HepG2 (cell line): ENCODE results near the gene TCERG1L. TPM values are rescaled to one million over a fixed set of nuclear protein-coding genes. Genes with fewer than 3 reads are reported as not detected.

Experiments used
- ATAC-seq: fragments of 200-7000 bp; cut with Tn5 transposase; 3 replicates; pipeline ENCODE4 v1.9.1; 2020; ENCODE audit warnings: mild to moderate bottlenecking, moderate library complexity
- Bru-seq: library from RNA; stranded (reverse); fragments of 400-500 nt; gene quantifications from one replicate; lab custom pipeline; 2021; lab: Mats Ljungman, UMichigan
- BruChase-seq, 2 experiments: library from RNA; stranded (reverse); fragments of 400-500 nt; gene quantifications; one replicate each; lab custom pipeline; 2021; lab: Mats Ljungman, UMichigan
- BruUV-seq: library from RNA; stranded (reverse); fragments of 400-500 nt; replicated peaks from 2 replicates; lab custom pipeline; 2021; lab: Mats Ljungman, UMichigan
- CTCF ChIA-PET: fragments of 300-600 bp; formaldehyde crosslinking; extraction: SDS; loops from one replicate; lab custom pipeline; 2021; ENCODE audit warnings: low total read pairs, inconsistent platforms, low intra/inter-chr PET ratio; lab: Yijun Ruan, JAX
- POLR2A ChIA-PET: fragments of 350-600 bp; sonication (Branson Sonifier 250); formaldehyde crosslinking; loops from one replicate; lab custom pipeline; 2020; ENCODE audit warnings: antibody characterized with exemption, inconsistent platforms; lab: Yijun Ruan, JAX
- DNase-seq: peaks from one replicate; pipeline ENCODE4 v3.0.0-alpha.2; 2015; ENCODE audit warnings: low spot score
- FAIRE-seq: peaks from 3 replicates; lab custom pipeline; 2011; peaks lifted over from hg19 to GRCh38; lab: Jason Lieb, UNC
- H2AFZ ChIP-seq: one replicate; pipeline ENCODE4 v1.6.1; 2011; ENCODE audit warnings: low read length, inconsistent platforms
- H3K27ac ChIP-seq: fragments of 300-600 bp; 3 replicates; pipeline ENCODE4 v1.8.0; 2011; ENCODE audit warnings: mixed run types, mild to moderate bottlenecking, mixed read lengths, low read length, inconsistent platforms; ENCODE audit not compliant: insufficient read depth; ENCODE audit errors: extremely low read length
- H3K27me3 ChIP-seq, 2 experiments: fragments of 200-600 bp in 1 of 2; 2 replicates in 1 of 2; 3 replicates in 1 of 2; pipeline versions ENCODE4 v1.6.0 to v1.8.0; 2011; ENCODE audit warnings: low read length in 2 of 2, mild to moderate bottlenecking in 2 of 2, moderate library complexity in 2 of 2, inconsistent platforms in 1 of 2; ENCODE audit not compliant: insufficient read depth in 2 of 2, control insufficient read depth in 1 of 2
- H3K36me3 ChIP-seq, 2 experiments: fragments of 200-600 bp in 1 of 2; replicated peaks in 1 of 2; 2 replicates in 1 of 2; 3 replicates in 1 of 2; pipeline versions ENCODE4 v1.5.1 to v1.8.0; 2011; ENCODE audit warnings: low read length in 2 of 2, inconsistent platforms in 1 of 2; ENCODE audit not compliant: insufficient read depth in 2 of 2, control insufficient read depth in 1 of 2
- H3K4me1 ChIP-seq: 2 replicates; pipeline ENCODE4 v1.5.1; 2012; ENCODE audit warnings: low read length, inconsistent platforms; ENCODE audit not compliant: insufficient read depth
- H3K4me2 ChIP-seq: 2 replicates; pipeline ENCODE4 v1.6.0; 2011; ENCODE audit warnings: low read depth, low read length, inconsistent platforms
- H3K4me3 ChIP-seq, 3 experiments: fragments of 200-600 bp in 1 of 3; sonication (generic), shearing (Covaris generic) in 1 of 3; replicated peaks in 1 of 3; 2 replicates each; pipeline ENCODE4 v1.5.1; 2011 to 2016; ENCODE audit warnings: low read length in 3 of 3, inconsistent platforms in 2 of 3, low read depth in 2 of 3, mild to moderate bottlenecking in 2 of 3, control low read depth in 1 of 3, mixed read lengths in 1 of 3; ENCODE audit not compliant: insufficient read depth in 1 of 3
- H3K79me2 ChIP-seq: one replicate; pipeline ENCODE4 v1.6.1; 2011; ENCODE audit warnings: low read length, inconsistent platforms; ENCODE audit not compliant: insufficient read depth
- H3K9ac ChIP-seq: 2 replicates; pipeline ENCODE4 v1.6.0; 2011; ENCODE audit warnings: mild to moderate bottlenecking, low read depth, low read length, inconsistent platforms; ENCODE audit not compliant: insufficient read depth
- H3K9me3 ChIP-seq: 2 replicates; pipeline ENCODE4 v1.5.1; 2012; ENCODE audit warnings: mild to moderate bottlenecking, low read length
- H4K20me1 ChIP-seq: 2 replicates; pipeline ENCODE4 v1.6.0; 2011; ENCODE audit warnings: inconsistent platforms, mild to moderate bottlenecking, low read length, moderate library complexity; ENCODE audit not compliant: insufficient read depth
- HBP1 ChIP-seq: IDR thresholded peaks from 2 replicates; pipeline ENCODE4 v1.6.1; 2016; ENCODE audit warnings: low read depth, control low read depth
- PHF20 ChIP-seq: sonication (generic); formaldehyde crosslinking; IDR thresholded peaks from 2 replicates; pipeline ENCODE4 v1.5.0; 2020; ENCODE audit warnings: mild to moderate bottlenecking, missing genetic modification reagents
- SNRNP70 ChIP-seq: fragments of 200-400 bp; formaldehyde crosslinking; IDR thresholded peaks from 2 replicates; pipeline ENCODE4 v1.6.1; 2017; ENCODE audit warnings: mild to moderate bottlenecking, low read depth, low read length, moderate library complexity
- ZNF329 ChIP-seq: sonication (generic); formaldehyde crosslinking; IDR thresholded peaks from 2 replicates; pipeline ENCODE4 v1.9.0; 2021; ENCODE audit warnings: low read depth, mild to moderate bottlenecking, missing genetic modification reagents
- ZNF746 ChIP-seq: sonication (generic); formaldehyde crosslinking; IDR thresholded peaks from 2 replicates; pipeline ENCODE4 v1.8.0; 2022; ENCODE audit warnings: mild to moderate bottlenecking, missing genetic modification reagents
- ZNF850 ChIP-seq: sonication (generic); formaldehyde crosslinking; conservative IDR thresholded peaks from 2 replicates; pipeline ENCODE4 v1.9.0; 2021; ENCODE audit warnings: mild to moderate bottlenecking, missing genetic modification reagents
- ZXDC ChIP-seq: sonication (generic); formaldehyde crosslinking; IDR thresholded peaks from 2 replicates; pipeline ENCODE4 v1.5.0; 2020; ENCODE audit warnings: mild to moderate bottlenecking, missing genetic modification reagents
- WGBS: methylation state at CpG from one replicate; pipeline ENCODE4 v1.1.6; 2017; ENCODE audit warnings: low lambda C conversion rate; 5-methylcytosine and 5-hydroxymethylcytosine counted together
- in situ Hi-C: cut with HindIII; loops from 2 replicates; pipeline ENCODE4 v1.10.0; 2017; ENCODE audit warnings: low pct_unique_long_range_greater_than_20kb; ENCODE audit not compliant: extremely low pct_ligation_motif_present
- intact Hi-C: fragments of 100-400 bp; cut with micrococcal nuclease; formaldehyde crosslinking; loops from one replicate; pipeline ENCODE4 v1.10.0; 2022; ENCODE audit not compliant: unreplicated experiment
- long read RNA-seq, 2 experiments: library from RNA in 1 of 2; library from polyadenylated mRNA in 1 of 2; stranded (forward) in 1 of 2; unstranded in 1 of 2; transcript quantifications; one replicate each; pipeline ENCODE4 v2.0.0, GENCODE V29; 2019 to 2022
- polyA minus RNA-seq, 3 experiments: library from RNA; depleted of rRNA, polyadenylated mRNA; stranded (reverse); fragments of >200 nt; gene quantifications; 2 replicates each; pipeline ENCODE4 v1.2.3, GENCODE V29; 2011; ENCODE audit warnings: low replicate concordance in 1 of 3
- polyA plus RNA-seq, 8 experiments: library from polyadenylated mRNA; depleted of rRNA in 3 of 8; stranded (reverse) in 7 of 8; unstranded in 1 of 8; fragments of >200 nt; fragmentation: Illumina TruSeq in 4 of 8; extraction: Trizol in 4 of 8; gene quantifications; 2 replicates each; pipeline versions ENCODE4 v1.2.1 to v1.2.3, GENCODE V29; 2011 to 2016; ENCODE audit warnings: low read depth in 4 of 8, missing spikeins in 1 of 8, mixed read lengths in 1 of 8; ENCODE audit not compliant: insufficient read depth in 1 of 8
- total RNA-seq, 5 experiments: library from RNA; depleted of rRNA; stranded (reverse); fragments of >200 nt; fragmentation: Illumina TruSeq; extraction: Trizol; gene quantifications; 2 replicates each; pipeline ENCODE4 v1.2.3, GENCODE V29; 2016; ENCODE audit warnings: low read depth in 1 of 5
- TF ChIP-seq, protein P1 (sequence below): sonication (generic); formaldehyde crosslinking; IDR thresholded peaks from 2 replicates; pipeline ENCODE4 v1.4.0; 2020; ENCODE audit warnings: mild to moderate bottlenecking, missing genetic modification reagents

Gene TCERG1L, protein sequence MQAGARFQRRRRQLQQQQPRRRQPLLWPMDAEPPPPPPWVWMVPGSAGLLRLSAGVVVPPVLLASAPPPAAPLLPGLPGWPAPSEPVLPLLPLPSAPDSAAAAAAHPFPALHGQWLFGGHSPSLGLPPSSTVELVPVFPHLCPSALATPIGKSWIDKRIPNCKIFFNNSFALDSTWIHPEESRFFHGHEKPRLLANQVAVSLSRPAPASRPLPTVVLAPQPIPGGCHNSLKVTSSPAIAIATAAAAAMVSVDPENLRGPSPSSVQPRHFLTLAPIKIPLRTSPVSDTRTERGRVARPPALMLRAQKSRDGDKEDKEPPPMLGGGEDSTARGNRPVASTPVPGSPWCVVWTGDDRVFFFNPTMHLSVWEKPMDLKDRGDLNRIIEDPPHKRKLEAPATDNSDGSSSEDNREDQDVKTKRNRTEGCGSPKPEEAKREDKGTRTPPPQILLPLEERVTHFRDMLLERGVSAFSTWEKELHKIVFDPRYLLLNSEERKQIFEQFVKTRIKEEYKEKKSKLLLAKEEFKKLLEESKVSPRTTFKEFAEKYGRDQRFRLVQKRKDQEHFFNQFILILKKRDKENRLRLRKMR
- total RNA-seq (2016; rRNA removed; fragmentation: Illumina TruSeq; extraction: Trizol) = not detected in 2 replicates
- total RNA-seq (2016; cell fraction: cytosol; rRNA removed; fragmentation: Illumina TruSeq; extraction: Trizol; ENCODE audit: low read depth) = not detected in 2 replicates
- not detected in 2 replicates for total RNA-seq (2016; cell fraction: insoluble cytoplasmic fraction; rRNA removed; fragmentation: Illumina TruSeq; extraction: Trizol)
- not detected in 2 replicates for total RNA-seq (2016; cell fraction: membrane; rRNA removed; fragmentation: Illumina TruSeq; extraction: Trizol)
- not detected in 2 replicates for total RNA-seq (2016; cell fraction: nucleus; rRNA removed; fragmentation: Illumina TruSeq; extraction: Trizol)
- not detected in 2 replicates for polyA plus RNA-seq (2011; rRNA removed)
- 0.01 TPM in 1 of 2 replicates, not detected in the other for polyA plus RNA-seq (2011; cell fraction: cytosol; rRNA removed)
- not detected in 2 replicates for polyA plus RNA-seq (2011; cell fraction: nucleus; rRNA removed)
- polyA plus RNA-seq (2012) = not detected in 2 replicates
- polyA plus RNA-seq (2016; cell fraction: cytosol; fragmentation: Illumina TruSeq; extraction: Trizol; ENCODE audit: low read depth) = not detected in 2 replicates
- not detected in 2 replicates for polyA plus RNA-seq (2016; cell fraction: insoluble cytoplasmic fraction; fragmentation: Illumina TruSeq; extraction: Trizol; ENCODE audit: low read depth)
- not detected in 2 replicates for polyA plus RNA-seq (2016; cell fraction: membrane; fragmentation: Illumina TruSeq; extraction: Trizol; ENCODE audit: low read depth)
- polyA plus RNA-seq (2016; cell fraction: nucleus; fragmentation: Illumina TruSeq; extraction: Trizol; ENCODE audit: insufficient read depth, low read depth) = not detected in 2 replicates
- not detected in 2 replicates for polyA minus RNA-seq (2011; rRNA and poly(A)+ RNA removed; ENCODE audit: low replicate concordance)
- polyA minus RNA-seq (2011; cell fraction: cytosol; rRNA and poly(A)+ RNA removed) = not detected in 2 replicates
- polyA minus RNA-seq (2011; cell fraction: nucleus; rRNA and poly(A)+ RNA removed) = not detected in 2 replicates
- not detected for Bru-seq, nascent RNA
- BruChase-seq, experiment 1, labeled RNA remaining after a 6-hour chase = not detected
- BruChase-seq, experiment 2, labeled RNA remaining after a 2-hour chase = percentile 0 among the genes with signal in this experiment
- long read RNA-seq, experiment 1 = 0 reads
- long read RNA-seq, experiment 2 = 0 reads

GRCh38 chr10:131311661-131312477 lies at the start of gene TCERG1L:
Gene TCERG1L, minus strand, starts transcription at chr10:131311721. Its CDS starts 86 bp downstream, at chr10:131311635.
- H3K36me3 ChIP-seq = no peaks in the 10 kb centered on the region
- ATAC-seq (no peak), FAIRE-seq (no peak), DNase-seq (no peak)
- no peaks in the 10 kb centered on the region for H4K20me1 ChIP-seq
- H3K79me2 ChIP-seq = no peaks in the 10 kb centered on the region
- no peak within 1 kb of the TSS for H3K9ac ChIP-seq
- ChIA-PET POLR2A (no interaction called here), CTCF (no interaction called here)
- H3K4me1 ChIP-seq = no peaks in the 10 kb centered on the region
- H3K4me2 ChIP-seq = no peak within 1 kb of the TSS
- no peak within 1 kb of the TSS for H3K27ac ChIP-seq
- H3K9me3 ChIP-seq = no peaks in the 10 kb centered on the region
- WGBS = 78% methylated on average over 46 of the region's 104 CpGs
- H2AFZ ChIP-seq = no peak within 1 kb of the TSS
- intact Hi-C loops (no loop called here), in situ Hi-C loops (no loop called here)
- no TSS peak for BruUV-seq
- H3K27me3 ChIP-seq = peaks cover 1 to 7% of the 10 kb centered on the region in 2 experiments; a peak in 2 of 5 replicates
- no peak within 1 kb of the TSS for H3K4me3 ChIP-seq
- TF ChIP-seq HBP1 (CRISPR knock-in tag) = no peak
- no peak for TF ChIP-seq ZNF746 (CRISPR knock-in tag)
- no peak for TF ChIP-seq SNRNP70
- no peak for TF ChIP-seq ZXDC (CRISPR knock-in tag)
- no peak for TF ChIP-seq ZNF850
- TF ChIP-seq, protein P1, sequence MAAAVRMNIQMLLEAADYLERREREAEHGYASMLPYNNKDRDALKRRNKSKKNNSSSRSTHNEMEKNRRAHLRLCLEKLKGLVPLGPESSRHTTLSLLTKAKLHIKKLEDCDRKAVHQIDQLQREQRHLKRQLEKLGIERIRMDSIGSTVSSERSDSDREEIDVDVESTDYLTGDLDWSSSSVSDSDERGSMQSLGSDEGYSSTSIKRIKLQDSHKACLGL (CRISPR knock-in tag) = no peak
- TF ChIP-seq ZNF329 = no peak
- TF ChIP-seq PHF20 (CRISPR knock-in tag) = no peak
